Hepatocyte (in vitro differentiated cells): Measurements from ENCODE around the gene GUCA1A.
"Not testable (repeated sequence)": the region's sequence is repeated elsewhere in the genome, so short reads cannot be mapped to it uniquely, and the experiment has no call there.

ENCODE experiments used
- EZH2 ChIP-seq: fragments of 200-600 bp; sonication (generic); IDR thresholded peaks from 2 replicates; pipeline ENCODE4 v1.6.1; 2016; ENCODE audit warnings: antibody characterized with exemption, mild to moderate bottlenecking, borderline replicate concordance
- EZH2phosphoT487 ChIP-seq: fragments of 200-600 bp; sonication (generic); IDR thresholded peaks from one replicate; pipeline ENCODE4 v1.6.1; 2018; ENCODE audit warnings: antibody characterized with exemption, mild to moderate bottlenecking, low read depth, moderate library complexity; ENCODE audit not compliant: unreplicated experiment, severe bottlenecking
- TF ChIP-seq, protein P1 (sequence below): fragments of 200-600 bp; sonication (generic); IDR thresholded peaks from 2 replicates; pipeline ENCODE4 v1.5.1; 2016; ENCODE audit warnings: antibody characterized with exemption, mild to moderate bottlenecking; ENCODE audit not compliant: poor library complexity

DNA sequence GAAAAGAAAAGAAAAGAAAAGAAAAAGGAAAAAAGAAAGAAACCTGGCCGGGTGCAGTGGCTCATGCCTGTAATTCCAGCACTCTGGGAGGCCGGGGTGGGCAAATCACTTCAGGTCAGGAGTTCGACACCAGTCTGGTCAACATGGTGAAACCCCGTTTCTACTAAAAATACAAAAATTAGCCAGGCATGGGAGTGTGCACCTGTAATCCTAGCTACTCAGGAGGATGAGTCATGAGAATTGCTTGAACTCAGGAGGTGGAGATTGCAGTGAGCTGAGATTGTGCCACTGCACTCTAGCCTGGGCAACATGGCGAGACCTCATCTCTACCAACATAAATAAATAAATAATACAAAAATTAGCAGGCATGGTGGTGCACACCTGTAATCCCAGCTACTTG lies 19.2 kb downstream of the GUCA1A start:
- TF ChIP-seq, protein P1, sequence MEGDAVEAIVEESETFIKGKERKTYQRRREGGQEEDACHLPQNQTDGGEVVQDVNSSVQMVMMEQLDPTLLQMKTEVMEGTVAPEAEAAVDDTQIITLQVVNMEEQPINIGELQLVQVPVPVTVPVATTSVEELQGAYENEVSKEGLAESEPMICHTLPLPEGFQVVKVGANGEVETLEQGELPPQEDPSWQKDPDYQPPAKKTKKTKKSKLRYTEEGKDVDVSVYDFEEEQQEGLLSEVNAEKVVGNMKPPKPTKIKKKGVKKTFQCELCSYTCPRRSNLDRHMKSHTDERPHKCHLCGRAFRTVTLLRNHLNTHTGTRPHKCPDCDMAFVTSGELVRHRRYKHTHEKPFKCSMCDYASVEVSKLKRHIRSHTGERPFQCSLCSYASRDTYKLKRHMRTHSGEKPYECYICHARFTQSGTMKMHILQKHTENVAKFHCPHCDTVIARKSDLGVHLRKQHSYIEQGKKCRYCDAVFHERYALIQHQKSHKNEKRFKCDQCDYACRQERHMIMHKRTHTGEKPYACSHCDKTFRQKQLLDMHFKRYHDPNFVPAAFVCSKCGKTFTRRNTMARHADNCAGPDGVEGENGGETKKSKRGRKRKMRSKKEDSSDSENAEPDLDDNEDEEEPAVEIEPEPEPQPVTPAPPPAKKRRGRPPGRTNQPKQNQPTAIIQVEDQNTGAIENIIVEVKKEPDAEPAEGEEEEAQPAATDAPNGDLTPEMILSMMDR, result not testable (repeated sequence)
- not testable (repeated sequence) for TF ChIP-seq EZH2, EZH2phosphoT487
